Measurements from ENCODE around the gene C6orf62.

DNA sequence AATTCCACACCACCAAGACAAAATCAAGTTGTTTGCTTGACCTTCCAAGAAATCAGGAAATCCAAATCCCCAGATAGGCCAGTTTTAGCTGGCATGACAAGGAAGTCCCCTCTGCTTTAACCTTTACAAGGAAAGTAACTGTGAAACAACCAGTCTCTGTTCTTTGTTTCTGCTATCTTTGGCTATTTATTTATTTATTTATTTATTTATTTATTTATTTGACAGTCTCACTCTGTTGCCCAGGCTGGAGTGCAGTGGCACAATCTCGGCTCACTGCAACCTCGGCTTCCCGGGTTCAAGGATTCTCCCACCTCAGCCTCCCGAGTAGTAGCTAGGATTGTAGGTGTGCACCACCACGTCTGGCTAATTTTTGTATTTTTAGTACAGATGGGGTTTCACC, 41.3 kb upstream of the C6orf62 start:
- TF ChIP-seq CTCF (IDR thresholded peaks at IDR 0.05) (no peak), POLR2AphosphoS5 (IDR thresholded peaks at IDR 0.05) (no peak), EP300 (IDR thresholded peaks at IDR 0.05) (no peak)

Data from stomach (tissue), 4 donors.